Smooth muscle cell (in vitro differentiated cells): Measurements from ENCODE around the gene ARHGAP18. TPM values are rescaled to one million over a fixed set of nuclear protein-coding genes. Genes with fewer than 3 reads are reported as not detected.

ENCODE experiments used
- DNase-seq: peaks from one replicate; lab custom pipeline; 2025; ENCODE audit not compliant: unreplicated experiment; lab: John Stamatoyannopoulos, UW
- H2AFZ ChIP-seq: fragments of 200-600 bp; sonication (generic); 2 replicates; pipeline ENCODE4 v1.6.0; 2016; ENCODE audit warnings: antibody characterized with exemption, low read depth, mild to moderate bottlenecking
- H3F3A ChIP-seq: fragments of 200-600 bp; sonication (generic); 2 replicates; pipeline ENCODE4 v1.6.0; 2017; ENCODE audit warnings: antibody characterized with exemption, low read depth
- H3K27ac ChIP-seq: fragments of 200-600 bp; sonication (generic); 2 replicates; pipeline ENCODE4 v1.5.1; 2016; ENCODE audit warnings: low read depth, mild to moderate bottlenecking
- H3K27me3 ChIP-seq: fragments of 200-600 bp; sonication (generic); 2 replicates; pipeline ENCODE4 v1.6.1; 2016; ENCODE audit warnings: low read depth, mild to moderate bottlenecking
- H3K36me3 ChIP-seq: fragments of 200-600 bp; sonication (generic); 2 replicates; pipeline ENCODE4 v1.5.1; 2016; ENCODE audit warnings: low read depth
- H3K4me1 ChIP-seq: fragments of 200-600 bp; sonication (generic); 2 replicates; pipeline ENCODE4 v1.5.1; 2016; ENCODE audit warnings: low read depth
- H3K4me2 ChIP-seq: fragments of 200-600 bp; sonication (generic); 2 replicates; pipeline ENCODE4 v1.6.0; 2016; ENCODE audit warnings: mild to moderate bottlenecking
- H3K4me3 ChIP-seq: fragments of 200-600 bp; sonication (generic); 2 replicates; pipeline ENCODE4 v1.5.1; 2016; ENCODE audit warnings: mild to moderate bottlenecking
- H3K79me2 ChIP-seq: fragments of 200-600 bp; sonication (generic); 2 replicates; pipeline ENCODE4 v1.6.0; 2016; ENCODE audit warnings: low read depth, mild to moderate bottlenecking
- H3K9ac ChIP-seq: fragments of 200-600 bp; sonication (generic); 2 replicates; pipeline ENCODE4 v1.6.0; 2016; ENCODE audit warnings: low read depth
- H3K9me3 ChIP-seq: fragments of 200-600 bp; sonication (generic); replicated peaks from 2 replicates; pipeline ENCODE4 v1.5.1; 2016; ENCODE audit warnings: low read depth
- H4K20me1 ChIP-seq: fragments of 200-600 bp; sonication (generic); 2 replicates; pipeline ENCODE4 v1.6.0; 2016; ENCODE audit warnings: low read depth
- CTCF ChIP-seq: fragments of 200-600 bp; sonication (generic); IDR thresholded peaks from 2 replicates; pipeline ENCODE4 v1.5.1; 2017; ENCODE audit warnings: borderline replicate concordance, mild to moderate bottlenecking, antibody characterized with exemption; ENCODE audit not compliant: insufficient read depth, poor library complexity, severe bottlenecking
- WGBS: methylation state at CpG from one replicate; pipeline ENCODE4 v1.1.7; 2016; ENCODE audit warnings: low lambda C conversion rate; 5-methylcytosine and 5-hydroxymethylcytosine counted together
- polyA plus RNA-seq: library from polyadenylated mRNA; unstranded; fragments of >200 nt; fragmentation: Nextera tagmentation; extraction: Ambion mirVana; gene quantifications from 2 replicates; pipeline ENCODE4 v1.2.1, GENCODE V29; 2016
- total RNA-seq: library from RNA; depleted of rRNA; stranded (reverse); fragments of >200 nt; gene quantifications from 2 replicates; pipeline ENCODE4 v1.2.3, GENCODE V29; 2014

The ARHGAP18 gene
- total and polyA plus RNA-seq, 2 experiments from 2014 or later, result 3.2 to 9.6 TPM

DNA sequence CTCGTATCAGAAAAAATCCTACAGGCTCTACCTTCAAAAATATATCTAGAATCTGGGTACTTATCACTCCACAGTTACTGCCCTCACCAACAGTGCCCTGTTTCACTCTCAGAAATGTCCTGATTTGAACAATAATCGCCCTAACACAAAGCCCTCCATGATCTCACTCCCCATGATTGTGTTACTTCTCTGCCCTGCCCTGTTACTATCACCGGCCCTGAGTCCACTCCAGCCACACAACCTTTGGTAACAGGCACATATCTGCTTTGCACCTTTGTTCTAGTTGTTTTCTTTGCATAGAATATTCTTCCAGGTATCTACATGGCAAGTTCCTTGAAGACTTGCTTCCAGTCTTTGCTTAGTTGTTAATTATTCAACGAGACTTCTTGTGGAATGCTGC lies 142.0 kb downstream of the ARHGAP18 start:
- TF ChIP-seq CTCF, result no peak
- no peak for DNase-seq
- WGBS, result 89% methylated on average over 4 of the region's 4 CpGs
- Histone ChIP-seq H4K20me1 (no peaks in the 10 kb centered on the region), H3K4me2 (no peak overlapping the region), H3K36me3 (no peaks in the 10 kb centered on the region), H3F3A (no peaks in the 10 kb centered on the region), H3K27me3 (no peaks in the 10 kb centered on the region), H3K4me1 (no peaks in the 10 kb centered on the region), H3K9me3 (no peaks in the 10 kb centered on the region), H3K4me3 (no peak overlapping the region), H3K9ac (no peak overlapping the region), H2AFZ (no peak overlapping the region), H3K79me2 (no peaks in the 10 kb centered on the region), H3K27ac (no peak overlapping the region)

GRCh38 chr6:129567374-129567773 lies 142.6 kb downstream of the ARHGAP18 start:
- Histone ChIP-seq H3K27me3 (no peaks in the 10 kb centered on the region), H4K20me1 (no peaks in the 10 kb centered on the region), H3K4me2 (no peak overlapping the region), H3K27ac (no peak overlapping the region), H3K36me3 (no peaks in the 10 kb centered on the region), H3K4me1 (no peaks in the 10 kb centered on the region), H3K4me3 (no peak overlapping the region), H3F3A (no peaks in the 10 kb centered on the region), H3K79me2 (no peaks in the 10 kb centered on the region), H2AFZ (no peak overlapping the region), H3K9ac (no peak overlapping the region), H3K9me3 (no peaks in the 10 kb centered on the region)
- 70% methylated on average over 5 of the region's 5 CpGs for WGBS
- DNase-seq, result no peak
- TF ChIP-seq CTCF, result peak; percentile 37

DNA sequence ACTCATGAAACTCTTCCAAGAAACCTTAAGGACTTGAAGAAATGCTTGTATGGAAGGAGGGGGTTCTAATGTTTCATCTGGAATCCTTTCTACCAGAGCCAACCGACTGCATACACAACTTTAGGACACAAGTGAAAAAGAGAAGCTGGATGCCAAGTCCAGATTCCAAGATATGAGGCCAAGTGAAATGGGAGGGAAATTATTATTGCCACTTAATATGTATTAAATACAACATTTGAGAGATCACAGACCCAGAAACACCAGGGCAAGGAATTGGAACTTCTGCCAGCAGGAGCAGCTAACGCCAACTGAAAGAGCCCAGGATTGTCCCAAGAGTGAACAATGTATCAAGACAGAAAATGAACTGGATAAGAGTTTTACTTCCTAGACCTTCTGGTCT lies 144.2 kb downstream of the ARHGAP18 start:
- H3F3A ChIP-seq, result no peaks in the 10 kb centered on the region
- H4K20me1 ChIP-seq, result no peaks in the 10 kb centered on the region
- H3K79me2 ChIP-seq, result no peaks in the 10 kb centered on the region
- no peaks in the 10 kb centered on the region for H3K36me3 ChIP-seq
- H3K27ac ChIP-seq, result no peak overlapping the region
- 88% methylated on average over 2 of the region's 2 CpGs for WGBS
- TF ChIP-seq CTCF, result no peak
- no peak overlapping the region for H3K9ac ChIP-seq
- H3K4me2 ChIP-seq, result no peak overlapping the region
- no peak overlapping the region for H2AFZ ChIP-seq
- no peak overlapping the region for H3K4me3 ChIP-seq
- no peaks in the 10 kb centered on the region for H3K27me3 ChIP-seq
- H3K4me1 ChIP-seq, result no peaks in the 10 kb centered on the region
- H3K9me3 ChIP-seq, result no peaks in the 10 kb centered on the region
- DNase-seq, result no peak

DNA sequence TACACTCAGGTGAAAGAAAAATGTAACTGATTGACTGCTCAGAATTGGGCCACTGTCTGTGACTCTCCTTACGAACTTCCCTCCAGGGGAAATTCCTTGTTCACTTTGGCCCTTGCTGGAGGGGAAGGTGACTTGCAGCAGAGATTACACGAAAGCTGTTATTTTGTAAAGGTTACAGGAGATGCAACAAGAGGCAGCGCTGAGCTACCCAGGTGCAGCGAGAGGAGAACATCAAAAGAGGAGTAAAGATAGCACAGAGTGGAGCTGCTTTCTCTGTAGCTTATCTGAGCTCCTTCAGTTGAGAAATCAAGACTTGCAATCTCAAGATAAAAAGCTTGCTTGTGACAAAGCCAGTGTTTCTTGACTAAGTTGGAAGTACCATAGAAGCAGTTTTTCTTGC lies 144.6 kb downstream of the ARHGAP18 start:
- Histone ChIP-seq H3K36me3 (no peaks in the 10 kb centered on the region), H3K27me3 (no peaks in the 10 kb centered on the region), H3K4me2 (no peak overlapping the region), H4K20me1 (no peaks in the 10 kb centered on the region), H3F3A (no peaks in the 10 kb centered on the region), H3K79me2 (no peaks in the 10 kb centered on the region), H3K27ac (no peak overlapping the region), H3K4me1 (no peaks in the 10 kb centered on the region), H3K4me3 (no peak overlapping the region), H3K9ac (no peak overlapping the region), H2AFZ (no peak overlapping the region), H3K9me3 (no peaks in the 10 kb centered on the region)
- DNase-seq, result no peak
- WGBS, result 59% methylated on average over 4 of the region's 4 CpGs
- no peak for TF ChIP-seq CTCF
